KMS-11 (cell line): ENCODE data around the gene RPL13A.
A peak's percentile ranks its signal among the peaks of the same experiment; 100 is the strongest.

Source experiments
- H2AFZ ChIP-seq: fragments of 200-600 bp; sonication (generic); 2 replicates; pipeline ENCODE4 v1.6.1; 2016; ENCODE audit warnings: antibody characterized with exemption, mixed run types, low read depth
- H3K27ac ChIP-seq: fragments of 200-600 bp; sonication (generic); 2 replicates; pipeline ENCODE4 v1.6.1; 2016; ENCODE audit warnings: mild to moderate bottlenecking, mixed run types
- H3K27me3 ChIP-seq: fragments of 200-600 bp; sonication (generic); 2 replicates; pipeline ENCODE4 v1.6.1; 2017; ENCODE audit warnings: mild to moderate bottlenecking, low read depth, mixed run types, moderate library complexity; ENCODE audit not compliant: insufficient read depth
- H3K36me3 ChIP-seq: fragments of 200-600 bp; sonication (generic); 2 replicates; pipeline ENCODE4 v1.6.1; 2017; ENCODE audit warnings: mild to moderate bottlenecking, mixed run types; ENCODE audit not compliant: insufficient read depth
- H3K4me1 ChIP-seq: fragments of 200-600 bp; sonication (generic); 2 replicates; pipeline ENCODE4 v1.6.1; 2016; ENCODE audit warnings: mild to moderate bottlenecking, low read depth, mixed run types; ENCODE audit not compliant: poor library complexity, severe bottlenecking
- H3K4me2 ChIP-seq: fragments of 200-600 bp; sonication (generic); 2 replicates; pipeline ENCODE4 v1.7.0; 2016; ENCODE audit warnings: mild to moderate bottlenecking, mixed run types
- H3K4me3 ChIP-seq: fragments of 200-600 bp; sonication (generic); IDR thresholded peaks from 2 replicates; pipeline ENCODE4 v1.6.1; 2017; ENCODE audit warnings: low read depth, low read length, mixed read lengths; ENCODE audit not compliant: insufficient read depth
- H3K79me2 ChIP-seq: fragments of 200-600 bp; sonication (generic); 2 replicates; pipeline ENCODE4 v1.6.1; 2016; ENCODE audit warnings: low read depth, mixed run types; ENCODE audit not compliant: insufficient read depth
- H3K9ac ChIP-seq: fragments of 200-600 bp; sonication (generic); 2 replicates; pipeline ENCODE4 v1.6.1; 2016; ENCODE audit warnings: mild to moderate bottlenecking, mixed run types
- H4K20me1 ChIP-seq: fragments of 200-600 bp; sonication (generic); 2 replicates; pipeline ENCODE4 v1.6.1; 2016; ENCODE audit warnings: mild to moderate bottlenecking, mixed run types; ENCODE audit not compliant: insufficient read depth
- TF ChIP-seq, protein P1 (sequence below): fragments of 200-600 bp; sonication (generic); conservative IDR thresholded peaks from 2 replicates; pipeline ENCODE4 v1.6.1; 2017; ENCODE audit warnings: low read depth, mild to moderate bottlenecking, antibody characterized with exemption, low read length, moderate library complexity, mixed read lengths

RPL13A gene

DNA sequence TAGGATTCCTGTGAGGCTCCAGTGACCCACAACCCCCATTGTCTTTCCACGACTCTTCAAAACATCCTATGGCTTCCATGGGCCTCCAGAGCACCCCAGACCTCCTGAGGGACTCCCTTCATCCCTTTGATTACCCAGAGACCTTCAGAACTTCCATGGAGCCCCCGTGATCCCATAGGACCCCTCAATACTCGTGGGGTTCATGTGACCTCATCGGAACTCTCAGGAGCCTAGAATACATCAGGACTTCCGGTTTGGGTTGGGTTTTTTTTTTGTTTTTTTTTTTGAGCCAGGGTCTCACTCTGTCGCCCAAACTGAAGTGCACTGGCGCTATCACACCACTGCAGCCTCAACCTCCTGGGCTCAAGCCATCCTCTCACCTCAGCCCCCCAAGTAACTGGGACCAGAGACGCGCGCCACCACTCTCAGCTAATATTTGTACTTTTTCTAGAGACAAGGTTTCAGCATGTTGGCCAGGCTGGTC is 33.6 kb upstream of the RPL13A start:
- no peaks in the 10 kb centered on the region for H3K27me3 ChIP-seq
- no peaks in the 10 kb centered on the region for H3K36me3 ChIP-seq
- H3K79me2 ChIP-seq = peaks cover 29% of the 10 kb centered on the region
- no peak overlapping the region for H3K4me3 ChIP-seq
- peaks cover 61% of the 10 kb centered on the region for H3K4me1 ChIP-seq
- peak overlapping the region; percentile 88 for H3K27ac ChIP-seq
- peak overlapping the region; percentile 7; the same call in 1 of the 2 replicates for H2AFZ ChIP-seq
- H3K4me2 ChIP-seq = peak overlapping the region; percentile 65
- TF ChIP-seq, protein P1, sequence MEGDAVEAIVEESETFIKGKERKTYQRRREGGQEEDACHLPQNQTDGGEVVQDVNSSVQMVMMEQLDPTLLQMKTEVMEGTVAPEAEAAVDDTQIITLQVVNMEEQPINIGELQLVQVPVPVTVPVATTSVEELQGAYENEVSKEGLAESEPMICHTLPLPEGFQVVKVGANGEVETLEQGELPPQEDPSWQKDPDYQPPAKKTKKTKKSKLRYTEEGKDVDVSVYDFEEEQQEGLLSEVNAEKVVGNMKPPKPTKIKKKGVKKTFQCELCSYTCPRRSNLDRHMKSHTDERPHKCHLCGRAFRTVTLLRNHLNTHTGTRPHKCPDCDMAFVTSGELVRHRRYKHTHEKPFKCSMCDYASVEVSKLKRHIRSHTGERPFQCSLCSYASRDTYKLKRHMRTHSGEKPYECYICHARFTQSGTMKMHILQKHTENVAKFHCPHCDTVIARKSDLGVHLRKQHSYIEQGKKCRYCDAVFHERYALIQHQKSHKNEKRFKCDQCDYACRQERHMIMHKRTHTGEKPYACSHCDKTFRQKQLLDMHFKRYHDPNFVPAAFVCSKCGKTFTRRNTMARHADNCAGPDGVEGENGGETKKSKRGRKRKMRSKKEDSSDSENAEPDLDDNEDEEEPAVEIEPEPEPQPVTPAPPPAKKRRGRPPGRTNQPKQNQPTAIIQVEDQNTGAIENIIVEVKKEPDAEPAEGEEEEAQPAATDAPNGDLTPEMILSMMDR = no peak
- no peaks in the 10 kb centered on the region for H4K20me1 ChIP-seq
- H3K9ac ChIP-seq = peak overlapping the region; percentile 81

DNA sequence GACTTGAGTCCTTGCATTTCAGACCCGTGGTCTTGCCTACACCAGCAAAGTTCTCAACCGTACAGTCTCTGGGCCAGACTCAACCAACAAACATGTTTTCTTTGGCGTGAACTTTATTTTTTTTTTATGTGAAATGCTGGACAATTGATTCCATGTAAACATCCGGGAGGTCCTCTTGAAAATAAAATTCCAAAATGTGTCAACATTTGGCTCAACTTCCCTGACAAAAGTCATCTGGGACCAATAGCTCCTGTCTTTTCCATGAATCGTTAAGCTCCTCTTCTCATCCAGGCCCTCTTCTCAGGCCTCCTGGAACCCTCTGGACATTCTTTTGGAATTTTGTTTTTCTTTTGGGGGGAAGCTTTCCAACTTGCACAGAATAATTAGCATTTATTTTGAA is 31.6 kb upstream of the RPL13A start:
- Histone ChIP-seq H4K20me1 (no peaks in the 10 kb centered on the region), H3K4me3 (no peak overlapping the region), H3K9ac (no peak overlapping the region), H3K4me1 (peaks cover 74% of the 10 kb centered on the region), H3K36me3 (no peaks in the 10 kb centered on the region), H2AFZ (no peak overlapping the region), H3K27ac (no peak overlapping the region), H3K27me3 (no peaks in the 10 kb centered on the region), H3K4me2 (no peak overlapping the region), H3K79me2 (peaks cover 46% of the 10 kb centered on the region)
- TF ChIP-seq, protein P1 = no peak

DNA sequence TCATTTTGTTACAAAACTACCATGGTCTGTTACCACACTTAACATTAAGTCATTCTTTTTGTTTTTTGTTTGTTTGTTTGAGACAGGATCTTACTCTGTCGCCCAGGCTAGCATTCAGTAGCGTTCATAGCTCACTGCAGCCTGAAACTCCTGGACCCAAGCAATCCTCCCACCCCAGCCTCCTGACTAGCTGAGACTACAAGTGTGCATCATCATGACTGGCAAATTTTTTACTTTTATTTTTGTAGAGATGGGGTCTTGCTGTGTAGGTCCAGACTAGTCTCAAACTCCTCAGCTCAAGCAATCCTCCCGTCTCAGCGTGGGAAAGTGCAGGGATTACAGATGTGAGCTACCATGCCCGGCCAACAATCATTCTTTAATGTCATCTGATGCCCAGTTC is 31.1 kb upstream of the RPL13A start:
- H2AFZ ChIP-seq = no peak overlapping the region
- peaks cover 76% of the 10 kb centered on the region for H3K4me1 ChIP-seq
- H3K9ac ChIP-seq = no peak overlapping the region
- no peaks in the 10 kb centered on the region for H3K36me3 ChIP-seq
- H3K4me2 ChIP-seq = no peak overlapping the region
- TF ChIP-seq, protein P1 = no peak
- H3K27ac ChIP-seq = peak overlapping the region; percentile 99; the same call in 1 of the 2 replicates
- H3K4me3 ChIP-seq = no peak overlapping the region
- H3K27me3 ChIP-seq = no peaks in the 10 kb centered on the region
- H3K79me2 ChIP-seq = peaks cover 44% of the 10 kb centered on the region
- no peaks in the 10 kb centered on the region for H4K20me1 ChIP-seq

DNA sequence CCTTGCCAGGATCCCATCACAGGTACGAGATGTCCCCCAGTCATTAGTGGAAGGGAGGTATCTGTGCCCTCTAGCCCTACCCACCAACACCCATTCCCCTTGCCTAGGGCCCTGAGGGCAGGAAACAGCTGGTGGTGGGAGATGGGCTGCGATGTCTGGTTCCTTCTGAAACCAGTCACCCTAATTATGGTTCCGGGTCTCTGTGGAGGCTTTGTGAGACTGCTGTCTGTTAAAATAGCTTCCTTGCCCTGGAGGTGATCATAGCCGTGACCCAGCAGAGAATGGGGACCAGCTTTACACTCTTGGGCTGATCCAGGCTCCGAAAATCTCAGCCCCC is 28.9 kb upstream of the RPL13A start:
- Histone ChIP-seq H3K9ac (peak overlapping the region; percentile 87), H2AFZ (peak overlapping the region; percentile 63), H4K20me1 (no peaks in the 10 kb centered on the region), H3K36me3 (no peaks in the 10 kb centered on the region), H3K4me3 (peak overlapping the region; percentile 14), H3K4me2 (peak overlapping the region; percentile 100), H3K4me1 (peaks cover 69% of the 10 kb centered on the region), H3K27ac (peak overlapping the region; percentile 99), H3K79me2 (peaks cover 42% of the 10 kb centered on the region), H3K27me3 (no peaks in the 10 kb centered on the region)
- TF ChIP-seq, protein P1 = no peak
